ENCODE measurements around the gene GPR137.

Gene GPR137

DNA sequence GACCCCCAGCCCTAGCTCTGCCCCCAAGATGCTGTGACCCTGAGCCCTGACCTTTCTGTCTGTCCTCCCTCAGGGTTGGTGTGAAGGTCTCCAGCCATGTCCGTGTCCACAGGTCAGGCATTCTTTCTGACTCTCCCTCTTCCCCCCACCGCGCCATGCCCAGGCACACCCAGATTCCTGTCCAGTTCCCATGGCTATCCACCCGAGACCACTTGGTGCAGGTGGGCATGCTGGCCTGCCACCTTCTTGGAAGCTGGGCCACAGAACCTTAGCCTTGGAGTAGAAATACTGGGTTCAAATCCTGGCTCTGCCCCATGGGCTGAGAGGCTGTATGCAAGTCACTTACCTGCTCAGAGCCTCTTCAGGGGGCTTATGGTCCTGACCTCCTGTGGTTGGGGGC, 36.6 kb upstream of the GPR137 start:
- no peak for DNase-seq (ENCODE audit: low spot score)

DNA sequence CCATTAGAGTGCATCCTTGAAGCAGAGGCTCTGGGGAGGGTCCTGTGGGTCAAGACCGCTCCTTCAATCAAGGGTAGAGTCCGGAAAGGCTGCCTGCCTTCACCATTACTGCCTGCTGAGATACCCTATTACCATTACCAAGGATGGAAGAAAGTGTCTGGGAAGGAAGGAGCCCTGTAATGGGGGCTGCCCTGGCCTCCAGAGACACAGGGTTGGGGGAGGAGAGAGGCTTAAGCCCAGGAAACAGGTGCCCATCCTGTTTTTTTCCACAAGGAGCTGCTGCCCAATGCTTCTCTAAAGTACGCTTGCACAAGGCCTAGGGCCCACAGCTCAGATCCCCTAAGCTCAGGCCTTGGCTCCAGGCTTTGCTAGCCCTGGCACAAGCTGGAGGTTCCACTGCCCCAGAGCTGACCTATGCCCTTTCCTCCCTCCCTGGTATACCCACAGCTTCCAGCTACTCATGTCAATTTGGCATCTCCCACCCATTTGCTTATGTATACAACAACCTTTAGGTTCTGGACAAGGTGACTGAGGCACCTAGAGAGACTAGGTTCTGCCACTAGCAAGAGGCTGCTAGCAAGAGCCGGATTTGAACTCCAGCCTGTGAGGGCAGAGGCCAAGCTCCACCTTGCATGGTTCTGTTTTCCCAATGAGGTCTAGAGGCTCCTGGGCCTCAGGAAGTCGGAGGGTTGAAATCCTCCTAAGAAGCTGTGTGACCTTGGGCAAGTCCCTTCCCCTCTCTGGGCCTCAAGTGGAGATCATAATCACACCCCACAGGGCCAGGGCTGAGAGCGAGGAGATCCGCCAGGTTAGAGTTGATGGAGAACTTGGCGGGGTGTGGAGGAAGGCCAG, 35.9 kb upstream of the GPR137 start:
- DNase-seq (ENCODE audit: low spot score), result no peak

DNA sequence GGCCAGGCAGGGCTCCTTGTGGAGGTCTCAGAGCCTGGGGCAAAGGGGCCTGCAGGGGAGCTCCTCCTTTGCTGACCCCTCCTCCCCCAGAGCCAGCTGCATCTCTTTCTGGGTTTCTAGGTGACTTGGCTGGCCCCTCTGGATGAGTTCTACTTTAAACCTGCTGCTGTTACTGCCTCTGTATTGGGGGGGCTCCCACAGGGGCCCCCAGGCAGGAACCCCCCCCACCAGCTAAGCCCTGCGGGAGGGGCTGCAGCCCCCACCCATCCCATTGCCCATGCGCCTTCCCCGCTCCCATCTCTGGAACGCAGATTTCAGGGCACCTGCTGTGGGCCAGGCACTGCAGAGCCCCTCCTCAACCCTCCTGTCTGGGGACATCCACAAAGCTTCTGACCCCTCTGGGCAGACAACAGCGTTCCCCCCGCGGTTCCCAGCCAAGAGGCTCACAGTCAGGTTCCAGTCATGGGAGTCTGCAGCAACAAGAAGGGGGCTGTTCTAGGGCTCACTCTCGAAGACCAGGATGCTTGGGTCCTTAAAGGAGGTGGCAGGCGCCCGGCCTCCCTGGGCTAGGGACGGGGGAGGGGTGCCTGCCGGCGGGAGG, 35.1 kb upstream of the GPR137 start:
- DNase-seq (ENCODE audit: low spot score), result no peak

DNA sequence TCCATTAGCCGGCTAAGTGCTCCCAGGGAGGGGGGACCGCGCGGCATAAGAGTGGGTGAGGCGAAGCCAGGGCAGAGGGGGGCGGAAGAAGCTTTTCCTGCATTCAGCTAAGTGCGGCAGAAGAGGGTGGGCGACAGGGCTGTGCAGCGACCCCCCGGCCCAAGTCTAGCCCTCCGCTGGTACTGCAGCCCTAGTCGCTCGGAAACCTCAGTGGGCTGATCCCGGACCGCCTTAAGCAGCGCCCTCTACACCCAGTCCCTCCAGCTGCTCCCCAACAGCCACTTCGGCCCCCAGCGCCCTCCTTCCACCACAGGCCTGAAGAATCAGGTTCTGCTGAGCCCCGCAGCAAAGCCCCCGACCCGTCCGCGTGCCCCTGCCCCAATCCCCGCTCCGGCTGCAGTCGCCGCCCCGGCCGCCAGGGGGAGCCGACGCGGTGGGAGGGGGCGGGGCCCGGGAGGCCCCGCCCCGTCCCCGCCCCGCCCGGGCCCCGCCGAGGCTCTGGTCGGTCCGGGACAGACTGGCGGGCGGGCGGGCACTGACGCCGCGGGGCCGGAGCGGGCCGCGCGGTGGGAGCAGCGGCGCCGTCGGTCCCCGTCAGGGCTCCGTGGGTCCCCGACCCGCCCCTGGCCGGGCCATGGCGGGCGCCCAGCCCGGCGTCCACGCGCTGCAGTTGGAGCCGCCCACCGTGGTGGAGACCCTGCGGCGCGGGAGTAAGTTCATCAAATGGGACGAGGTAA, 34.5 kb upstream of the GPR137 start, which contains the start of gene PLCB3:
Gene PLCB3 (plus strand): TSS at position 515 of the 737 bp plus-strand sequence. CDS start 120 bp downstream, at position 635.
- peak; percentile 70 for DNase-seq (ENCODE audit: low spot score)

DNA sequence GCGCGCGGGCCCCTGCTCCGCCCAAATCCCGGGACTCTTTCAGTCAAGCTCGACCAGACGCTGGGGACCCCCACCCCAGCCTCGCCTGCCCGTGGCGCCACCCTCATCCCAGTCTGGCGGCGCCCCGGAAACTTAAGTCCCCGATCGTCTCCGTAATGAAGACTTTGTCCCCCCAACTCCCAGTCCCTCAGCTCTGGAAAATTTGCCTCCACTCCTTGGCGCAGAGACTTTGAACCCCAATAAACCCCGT, 34.0 kb upstream of the GPR137 start:
- DNase-seq (ENCODE audit: low spot score), result no peak

DNA sequence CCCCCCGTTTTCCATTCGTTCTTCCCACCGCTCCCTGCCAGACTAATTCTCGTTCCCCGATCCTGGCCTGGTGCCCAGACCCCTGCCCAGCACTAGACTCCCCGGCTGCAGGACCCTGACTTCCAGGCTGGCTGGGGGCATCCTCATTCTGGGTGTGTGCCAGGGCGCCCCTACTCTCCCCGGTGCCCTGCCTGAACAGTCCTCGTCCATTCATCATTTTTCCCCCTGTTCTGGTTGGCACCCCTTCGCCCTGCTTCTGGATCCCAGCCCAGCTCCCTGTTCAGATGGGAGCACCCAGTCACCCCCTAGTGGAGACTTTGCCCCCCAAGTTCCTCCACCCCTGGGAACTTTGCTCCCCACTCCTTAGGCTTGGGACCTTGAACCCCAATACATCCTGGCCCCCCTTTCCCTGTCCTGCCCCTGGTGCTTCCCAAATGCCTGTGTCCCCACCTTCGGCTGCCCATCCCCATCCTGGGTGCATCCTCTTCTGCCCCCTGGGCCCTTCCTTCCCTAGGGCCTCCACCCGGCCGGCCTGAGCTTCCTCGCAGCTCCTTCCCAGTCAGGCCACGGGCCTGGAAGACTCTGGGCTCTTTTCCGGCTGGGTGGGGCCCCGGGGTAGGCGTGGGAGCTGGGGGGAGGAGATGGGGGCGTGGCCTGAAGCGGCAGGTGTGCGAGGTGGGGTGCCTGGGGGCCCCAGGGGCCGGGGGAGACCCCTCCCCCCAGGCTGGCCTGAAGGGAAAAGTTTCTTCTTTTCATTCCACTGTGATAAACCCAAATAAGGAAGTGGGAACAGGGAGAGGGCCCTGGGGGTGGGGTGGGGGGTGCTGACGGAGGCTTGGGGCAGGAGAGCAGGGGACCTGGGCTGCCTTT, 33.4 kb upstream of the GPR137 start:
- no peak for DNase-seq (ENCODE audit: low spot score)

DNA sequence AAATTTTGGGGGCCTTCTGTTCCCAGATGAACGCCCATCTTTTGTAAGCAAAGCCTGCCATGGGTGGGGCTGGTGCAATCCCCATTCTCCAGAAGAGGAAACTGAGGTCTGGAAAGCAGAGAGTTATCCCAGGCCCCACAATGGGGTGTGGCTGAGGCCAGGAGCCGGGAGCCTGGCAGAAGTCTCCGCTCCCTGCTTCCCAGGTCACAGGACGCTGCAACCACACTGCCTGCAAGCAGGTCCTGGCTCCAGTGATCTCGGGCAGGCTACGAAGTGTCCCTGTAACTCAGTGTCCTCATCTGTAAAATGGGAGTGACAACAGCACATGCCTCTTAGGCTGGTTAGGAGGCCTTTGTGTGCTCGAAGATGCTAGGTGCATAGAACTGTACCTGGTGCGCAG, 32.6 kb upstream of the GPR137 start:
- no peak for DNase-seq (ENCODE audit: low spot score)

DNA sequence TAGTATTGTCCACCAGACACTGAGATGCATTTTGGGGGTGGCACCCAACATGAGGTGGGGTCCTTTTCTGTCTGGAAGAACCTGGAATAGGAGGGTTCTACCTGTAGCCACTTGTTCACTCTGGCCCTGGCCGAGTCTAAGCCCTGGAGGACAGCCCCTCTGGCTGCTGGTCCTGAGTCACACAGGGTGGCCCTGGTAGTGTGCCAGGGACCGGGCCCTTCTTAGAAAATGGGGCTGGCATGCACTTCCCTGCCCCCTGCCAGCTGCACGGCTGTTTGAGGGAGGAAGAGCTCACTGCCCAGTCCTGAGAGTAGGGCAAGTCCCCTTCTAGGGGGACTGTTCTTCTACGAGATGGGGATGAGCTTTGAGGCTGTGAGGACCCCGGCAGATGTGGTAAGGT, 32.2 kb upstream of the GPR137 start:
- DNase-seq (ENCODE audit: low spot score), result no peak

DNA sequence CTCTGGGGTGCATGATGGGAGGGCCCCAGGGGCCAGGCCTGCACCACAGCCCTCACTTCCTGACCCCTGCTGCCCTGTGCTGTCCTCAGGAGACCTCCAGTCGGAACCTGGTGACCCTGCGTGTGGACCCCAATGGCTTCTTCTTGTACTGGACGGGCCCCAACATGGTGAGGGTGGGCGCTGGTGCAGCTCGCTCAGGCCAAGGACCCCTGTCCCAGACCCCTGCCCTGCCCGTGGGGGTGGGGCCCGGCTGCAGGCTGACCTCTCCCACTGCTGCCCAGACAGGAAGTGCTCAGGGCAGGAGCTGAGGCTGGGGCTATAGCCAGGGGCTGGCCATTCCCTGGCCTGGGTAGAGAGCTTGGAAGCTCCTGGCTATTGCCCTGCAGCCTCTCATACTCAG, 31.3 kb upstream of the GPR137 start:
- no peak for DNase-seq (ENCODE audit: low spot score)

DNA sequence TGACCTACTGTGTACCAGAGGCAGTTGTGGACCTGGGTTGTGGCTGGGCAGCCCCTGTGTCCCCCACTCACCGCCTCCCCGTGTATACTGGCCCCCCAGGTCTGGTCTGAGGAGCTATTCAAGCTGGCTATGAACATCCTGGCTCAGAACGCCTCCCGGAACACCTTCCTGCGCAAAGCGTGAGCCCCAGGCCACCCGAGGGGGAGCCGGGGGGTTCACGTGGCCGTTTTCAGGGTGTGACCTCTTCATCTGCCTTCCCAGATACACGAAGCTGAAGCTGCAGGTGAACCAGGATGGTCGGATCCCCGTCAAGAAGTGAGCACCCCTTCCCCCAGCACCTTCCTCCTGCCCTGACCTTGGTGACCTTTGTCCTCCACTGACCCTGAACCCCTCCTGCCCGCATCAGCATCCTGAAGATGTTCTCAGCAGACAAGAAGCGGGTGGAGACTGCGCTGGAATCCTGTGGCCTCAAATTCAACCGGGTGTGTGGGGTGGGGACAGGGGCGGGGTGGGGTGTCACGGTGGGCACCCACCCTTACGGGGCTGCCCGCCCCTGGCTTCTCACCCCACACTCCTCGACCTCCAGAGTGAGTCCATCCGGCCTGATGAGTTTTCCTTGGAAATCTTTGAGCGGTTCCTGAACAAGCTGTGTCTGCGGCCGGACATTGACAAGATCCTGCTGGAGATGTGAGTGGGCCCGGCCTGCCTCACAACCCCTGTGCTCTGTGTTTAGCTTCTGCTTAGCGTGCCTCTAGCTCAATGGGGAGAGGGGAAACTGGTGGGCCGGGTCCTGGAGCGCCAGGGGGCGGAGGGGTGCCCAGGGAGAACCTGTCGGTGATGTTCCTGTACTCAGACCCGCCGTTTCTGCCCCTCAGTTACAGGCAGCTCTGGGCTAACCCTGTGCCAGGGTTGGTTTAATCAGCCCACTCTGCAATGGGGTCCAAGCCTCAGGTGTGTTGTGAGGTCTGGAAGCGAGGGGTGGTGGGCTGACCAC, 30.2 kb upstream of the GPR137 start:
- no peak for DNase-seq (ENCODE audit: low spot score)

DNA sequence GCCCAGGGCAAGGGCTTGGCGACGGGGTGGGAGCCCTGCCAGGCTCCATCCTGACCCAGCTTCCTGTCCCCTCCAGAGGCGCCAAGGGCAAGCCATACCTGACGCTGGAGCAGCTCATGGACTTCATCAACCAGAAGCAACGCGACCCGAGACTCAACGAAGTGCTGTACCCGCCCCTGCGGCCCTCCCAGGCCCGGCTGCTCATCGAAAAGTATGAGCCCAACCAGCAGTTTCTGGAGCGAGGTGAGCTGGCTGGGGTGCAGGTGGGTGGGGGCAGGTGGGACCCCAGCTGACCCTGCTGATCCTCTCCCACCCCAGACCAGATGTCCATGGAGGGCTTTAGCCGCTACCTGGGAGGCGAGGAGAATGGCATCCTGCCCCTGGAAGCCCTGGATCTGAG, 29.3 kb upstream of the GPR137 start:
- DNase-seq (ENCODE audit: low spot score), result no peak

DNA sequence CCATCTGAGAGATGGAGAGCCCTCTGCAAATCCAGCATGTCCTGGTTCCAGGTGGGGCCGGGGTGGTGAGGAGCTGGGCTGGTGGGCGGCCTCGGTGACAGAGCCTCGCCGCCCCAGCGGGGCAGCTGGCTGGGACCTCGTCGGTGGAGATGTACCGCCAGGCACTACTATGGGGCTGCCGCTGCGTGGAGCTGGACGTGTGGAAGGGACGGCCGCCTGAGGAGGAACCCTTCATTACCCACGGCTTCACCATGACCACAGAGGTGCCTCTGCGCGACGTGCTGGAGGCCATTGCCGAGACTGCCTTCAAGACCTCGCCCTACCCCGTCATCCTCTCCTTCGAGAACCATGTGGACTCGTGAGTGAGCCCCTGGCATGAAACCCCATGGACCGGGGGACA, 27.3 kb upstream of the GPR137 start:
- no peak for DNase-seq (ENCODE audit: low spot score)

DNA sequence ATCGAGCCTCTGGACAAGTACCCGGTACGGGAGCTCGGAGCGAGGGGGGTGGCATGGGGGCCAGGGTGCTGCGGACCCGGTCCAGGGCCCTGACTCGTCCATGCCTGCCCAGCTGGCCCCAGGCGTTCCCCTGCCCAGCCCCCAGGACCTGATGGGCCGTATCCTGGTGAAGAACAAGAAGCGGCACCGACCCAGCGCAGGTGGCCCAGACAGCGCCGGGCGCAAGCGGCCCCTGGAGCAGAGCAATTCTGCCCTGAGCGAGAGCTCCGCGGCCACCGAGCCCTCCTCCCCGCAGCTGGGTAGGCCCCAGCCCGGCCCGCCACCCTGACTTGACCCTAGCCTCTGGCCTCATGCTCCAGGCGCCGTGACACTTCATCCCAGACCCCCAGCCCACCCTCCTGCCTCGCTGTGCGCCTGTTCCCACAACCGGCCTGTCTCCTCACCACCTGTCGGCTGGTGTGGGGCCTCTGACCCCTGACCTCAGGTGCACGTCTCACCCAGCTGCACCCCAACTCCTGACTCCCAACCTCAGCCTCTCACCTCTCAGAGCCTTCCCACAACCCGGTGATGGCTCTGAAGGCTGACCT, 26.6 kb upstream of the GPR137 start:
- DNase-seq (ENCODE audit: low spot score), result no peak

DNA sequence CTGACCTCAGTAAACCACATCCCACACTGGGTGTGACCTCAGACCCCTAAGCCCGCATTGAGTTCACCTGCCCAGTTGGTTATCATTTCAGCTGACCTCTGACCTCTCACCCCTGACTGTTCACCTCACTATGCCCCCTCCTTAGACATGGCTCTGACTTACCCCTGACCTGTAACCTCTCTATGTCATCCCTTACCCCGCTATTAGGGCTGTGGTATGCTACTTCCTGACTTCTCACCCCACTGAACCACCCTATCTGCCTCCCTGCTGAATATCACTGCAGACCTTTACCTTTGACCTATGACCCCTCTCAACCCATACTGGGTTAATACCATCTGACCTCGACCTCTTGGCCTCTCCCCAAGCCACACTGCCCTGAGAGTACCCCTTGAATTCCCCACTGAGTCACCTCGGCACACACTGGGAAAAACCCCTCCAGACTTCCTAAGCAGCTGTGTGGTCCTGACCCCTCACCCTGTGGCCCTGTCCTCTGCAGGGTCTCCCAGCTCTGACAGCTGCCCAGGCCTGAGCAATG, 26.0 kb upstream of the GPR137 start:
- DNase-seq (ENCODE audit: low spot score), result no peak

DNA sequence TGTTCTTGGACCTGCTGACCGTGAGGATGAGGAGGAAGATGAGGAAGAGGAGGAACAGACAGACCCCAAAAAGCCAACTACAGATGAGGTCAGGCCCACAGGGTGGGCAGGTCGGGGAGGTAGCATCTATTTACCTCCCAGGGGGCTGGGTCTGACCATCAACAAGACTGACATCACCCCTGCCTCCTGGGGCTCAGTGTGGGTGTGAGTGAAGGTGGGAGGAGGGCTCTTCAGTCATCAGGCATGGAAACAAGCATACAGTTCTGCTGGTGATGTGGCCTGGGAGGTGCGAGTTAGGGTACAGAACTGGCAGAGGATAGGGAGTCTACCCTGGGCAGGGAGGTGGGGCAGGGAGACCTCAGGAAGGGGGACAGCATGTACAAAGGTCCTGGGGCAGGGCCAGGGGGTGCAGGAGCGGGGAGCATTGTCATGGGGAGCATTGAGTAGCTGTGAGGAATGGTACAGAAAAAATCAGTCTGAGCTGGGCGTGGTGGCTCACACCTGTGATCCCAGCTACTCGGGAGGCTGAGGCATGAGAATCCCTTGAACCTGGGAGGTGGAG, 25.4 kb upstream of the GPR137 start:
- no peak for DNase-seq (ENCODE audit: low spot score)

DNA sequence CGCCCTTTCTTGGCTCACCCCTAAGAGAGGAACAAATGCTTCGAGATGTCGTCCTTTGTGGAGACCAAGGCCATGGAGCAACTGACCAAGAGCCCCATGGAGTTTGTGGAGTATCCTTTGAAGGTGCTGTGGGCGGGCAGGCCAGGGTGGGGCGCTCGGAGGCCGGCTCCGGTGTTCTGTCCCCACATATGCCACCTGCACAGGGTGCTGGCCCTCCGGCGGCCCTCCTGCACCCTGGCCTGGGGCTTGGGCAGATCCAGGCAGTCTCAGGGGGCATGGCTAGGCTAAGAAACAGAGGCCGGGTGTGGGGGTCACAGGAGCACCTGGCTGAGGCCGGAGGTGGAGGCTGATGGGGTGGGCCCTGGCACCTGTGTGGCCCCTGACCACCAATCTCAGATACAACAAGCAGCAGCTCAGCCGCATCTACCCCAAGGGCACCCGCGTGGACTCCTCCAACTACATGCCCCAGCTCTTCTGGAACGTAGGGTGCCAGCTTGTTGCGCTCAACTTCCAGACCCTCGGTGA, 24.0 kb upstream of the GPR137 start:
- DNase-seq (ENCODE audit: low spot score), result no peak

DNA sequence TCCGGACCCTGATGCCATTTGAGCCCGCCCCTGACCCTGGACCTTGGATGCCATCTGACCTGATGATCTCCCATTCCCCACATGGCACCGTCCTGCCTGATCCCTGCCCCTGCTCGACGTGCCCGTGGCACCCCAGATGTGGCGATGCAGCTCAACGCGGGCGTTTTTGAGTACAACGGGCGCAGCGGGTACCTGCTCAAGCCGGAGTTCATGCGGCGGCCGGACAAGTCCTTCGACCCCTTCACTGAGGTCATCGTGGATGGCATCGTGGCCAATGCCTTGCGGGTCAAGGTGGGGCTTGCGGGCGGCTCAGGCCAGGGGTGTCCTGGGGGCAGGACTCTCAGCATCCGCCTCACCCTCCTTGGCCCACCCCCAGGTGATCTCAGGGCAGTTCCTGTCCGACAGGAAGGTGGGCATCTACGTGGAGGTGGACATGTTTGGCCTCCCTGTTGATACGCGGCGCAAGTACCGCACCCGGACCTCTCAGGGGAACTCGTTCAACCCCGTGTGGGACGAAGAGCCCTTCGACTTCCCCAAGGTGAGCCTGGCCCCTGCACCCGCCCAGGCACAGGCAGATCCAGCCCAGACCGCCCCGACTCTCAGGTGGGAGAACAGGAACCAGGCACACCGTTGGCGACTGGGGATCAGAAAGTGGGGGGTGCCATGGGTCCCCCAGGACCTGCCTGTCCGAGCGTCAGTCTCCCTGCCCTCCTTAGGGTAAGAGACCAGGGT, 23.2 kb upstream of the GPR137 start:
- DNase-seq (ENCODE audit: low spot score), result no peak

DNA sequence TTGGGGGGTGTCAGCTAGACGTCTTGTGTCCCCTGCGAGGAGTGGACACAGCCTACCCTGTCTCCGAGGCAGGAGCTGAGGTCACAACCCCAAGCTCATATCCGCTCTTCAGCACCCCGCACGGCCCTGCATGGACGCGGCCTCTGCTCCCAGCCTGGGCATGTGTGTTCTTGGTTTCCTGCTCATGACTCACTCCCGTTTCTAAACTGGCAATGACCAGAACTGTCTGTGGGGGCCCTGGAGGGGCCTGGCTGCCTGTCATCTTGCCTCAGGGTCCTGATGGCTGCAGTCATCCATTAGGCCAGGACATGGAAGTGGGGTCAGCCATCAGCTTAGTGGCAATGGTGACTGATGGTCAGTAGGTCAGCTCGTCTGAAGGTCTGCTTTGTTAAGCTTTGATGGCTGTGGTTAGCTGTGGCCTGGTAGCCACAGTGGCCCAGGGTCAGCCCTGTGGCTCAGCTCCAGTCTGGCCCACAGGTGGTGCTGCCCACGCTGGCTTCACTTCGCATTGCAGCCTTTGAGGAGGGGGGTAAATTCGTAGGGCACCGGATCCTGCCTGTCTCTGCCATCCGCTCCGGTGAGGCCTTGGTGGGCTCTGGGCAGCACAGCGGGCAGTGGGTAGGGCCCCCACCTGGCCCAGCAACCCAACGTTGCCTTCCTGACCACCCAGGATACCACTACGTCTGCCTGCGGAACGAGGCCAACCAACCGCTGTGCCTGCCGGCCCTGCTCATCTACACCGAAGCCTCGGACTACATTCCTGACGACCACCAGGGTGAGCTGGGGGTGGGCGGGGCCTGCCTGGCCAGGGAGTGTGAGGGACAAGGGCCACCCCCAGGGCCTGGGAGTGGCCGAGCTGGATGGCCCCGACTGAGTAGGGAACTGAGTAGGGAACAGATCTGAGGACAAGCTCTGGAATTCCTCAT, 22.4 kb upstream of the GPR137 start:
- no peak for DNase-seq (ENCODE audit: low spot score)
